Lower leg skin (tissue), 4 donors: ENCODE measurements around the gene NVL. TPM values are rescaled to one million over a fixed set of nuclear protein-coding genes. Genes with fewer than 3 reads are reported as not detected.

Experiments used
- DNase-seq, 2 donors: peaks; one replicate each; pipeline ENCODE4 v3.0.0-alpha.2; 2019; ENCODE audit warnings: low spot score in 2 of 2
- H3K4me3 ChIP-seq: fragments of 200-600 bp; sonication (generic); 2 replicates; pipeline ENCODE4 v1.5.1; 2017; ENCODE audit warnings: mild to moderate bottlenecking, low read depth; ENCODE audit not compliant: poor library complexity, severe bottlenecking
- POLR2A ChIP-seq, 2 donors: fragments of 450-650 bp; IDR thresholded peaks; one replicate each; pipeline ENCODE4 v1.6.1; 2016 to 2017; ENCODE audit warnings: antibody characterized with exemption in 2 of 2, mild to moderate bottlenecking in 1 of 2, moderate library complexity in 1 of 2
- WGBS, 2 donors: methylation state at CpG; one replicate each; pipeline ENCODE4 v1.1.5; 2018; 5-methylcytosine and 5-hydroxymethylcytosine counted together
- intact Hi-C: fragments of 100-400 bp; cut with DNase I; formaldehyde crosslinking; loops from one replicate; pipeline ENCODE4 v1.15.0; 2023; ENCODE audit warnings: low total_unique reads
- microRNA-seq, 2 donors: library from miRNA; unstranded; fragments of <30 nt; microRNA quantifications; one replicate each; pipeline ENCODE4, GENCODE V29; 2016; ENCODE audit warnings: borderline replicate concordance in 2 of 2, borderline number of aligned reads in 1 of 2
- total RNA-seq, 4 donors: library from RNA; depleted of rRNA; stranded (reverse); fragments of >200 nt; gene quantifications; one replicate each; pipeline ENCODE4 v1.1.0, GENCODE V29; 2016
- TF ChIP-seq, protein P1 (sequence below), 3 donors: fragments of 450-650 bp; IDR thresholded peaks; one replicate each; pipeline ENCODE4 v1.5.1; 2016; ENCODE audit warnings: antibody characterized with exemption in 3 of 3, mild to moderate bottlenecking in 3 of 3, moderate library complexity in 2 of 3

NVL gene
- total RNA-seq, 4 donors from 2014 or later = 24.4 to 43.1 (median 32.1) TPM

GRCh38 chr1:224182057-224182865, 147.7 kb downstream of the NVL start:
- peak overlapping the region; percentile 86 for H3K4me3 ChIP-seq
- no peak for TF ChIP-seq POLR2A (IDR thresholded peaks at IDR 0.05)
- WGBS, 2 donors = 33 to 52% methylated on average over 22 of the region's 22 CpGs
- intact Hi-C loops = no loop called here
- DNase-seq = peak in 1 of 2 donors; percentile 80

- intact Hi-C loops = no loop called here
- H3K4me3 ChIP-seq = no peak overlapping the region
- DNase-seq = peak in 1 of 2 donors; percentile 20
- 67 to 69% methylated on average over 4 of the region's 4 CpGs for WGBS, 2 donors
- TF ChIP-seq, protein P1, sequence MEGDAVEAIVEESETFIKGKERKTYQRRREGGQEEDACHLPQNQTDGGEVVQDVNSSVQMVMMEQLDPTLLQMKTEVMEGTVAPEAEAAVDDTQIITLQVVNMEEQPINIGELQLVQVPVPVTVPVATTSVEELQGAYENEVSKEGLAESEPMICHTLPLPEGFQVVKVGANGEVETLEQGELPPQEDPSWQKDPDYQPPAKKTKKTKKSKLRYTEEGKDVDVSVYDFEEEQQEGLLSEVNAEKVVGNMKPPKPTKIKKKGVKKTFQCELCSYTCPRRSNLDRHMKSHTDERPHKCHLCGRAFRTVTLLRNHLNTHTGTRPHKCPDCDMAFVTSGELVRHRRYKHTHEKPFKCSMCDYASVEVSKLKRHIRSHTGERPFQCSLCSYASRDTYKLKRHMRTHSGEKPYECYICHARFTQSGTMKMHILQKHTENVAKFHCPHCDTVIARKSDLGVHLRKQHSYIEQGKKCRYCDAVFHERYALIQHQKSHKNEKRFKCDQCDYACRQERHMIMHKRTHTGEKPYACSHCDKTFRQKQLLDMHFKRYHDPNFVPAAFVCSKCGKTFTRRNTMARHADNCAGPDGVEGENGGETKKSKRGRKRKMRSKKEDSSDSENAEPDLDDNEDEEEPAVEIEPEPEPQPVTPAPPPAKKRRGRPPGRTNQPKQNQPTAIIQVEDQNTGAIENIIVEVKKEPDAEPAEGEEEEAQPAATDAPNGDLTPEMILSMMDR (IDR thresholded peaks at IDR 0.05) = no peak
- TF ChIP-seq POLR2A (IDR thresholded peaks at IDR 0.05) = no peak
These were observed 148.5 kb downstream of the NVL start for GRCh38 chr1:224181453-224181810.

- 54 to 61% methylated on average over 11 of the region's 11 CpGs for WGBS, 2 donors
- peak; percentile 48 to 81 for DNase-seq
- intact Hi-C loops = no loop called here
- H3K4me3 ChIP-seq = no peak overlapping the region
- no peak for TF ChIP-seq POLR2A (IDR thresholded peaks at IDR 0.05)
- TF ChIP-seq, protein P1 (IDR thresholded peaks at IDR 0.05) = no peak
These were observed 149.1 kb downstream of the NVL start for GRCh38 chr1:224180783-224181452.

DNA sequence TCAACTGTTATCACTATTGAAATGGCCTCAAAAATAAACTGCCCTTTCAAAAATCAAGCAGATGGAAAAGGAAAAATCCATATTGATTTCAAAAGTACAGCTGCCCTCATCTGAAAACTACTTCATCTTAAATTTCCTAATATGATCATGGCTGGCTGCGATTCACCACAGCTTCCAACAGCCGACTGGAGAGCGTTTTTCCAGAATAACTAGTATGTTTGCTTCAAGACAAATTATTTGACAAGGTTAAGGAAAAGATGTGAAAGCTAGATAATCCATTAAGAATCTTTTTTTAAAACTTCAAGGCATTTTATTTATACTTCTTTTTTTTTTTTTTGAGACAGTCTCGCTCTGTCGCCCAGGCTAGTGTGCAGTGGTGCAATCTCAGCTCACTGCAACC, 151.1 kb downstream of the NVL start:
- no peak for TF ChIP-seq POLR2A (IDR thresholded peaks at IDR 0.05)
- TF ChIP-seq, protein P1 (IDR thresholded peaks at IDR 0.05) = no peak
- peak in 1 of 2 donors; percentile 29 for DNase-seq
- intact Hi-C loops = no loop called here
- H3K4me3 ChIP-seq = no peak overlapping the region
- WGBS, 2 donors = 61 to 63% methylated on average over 5 of the region's 5 CpGs

DNA sequence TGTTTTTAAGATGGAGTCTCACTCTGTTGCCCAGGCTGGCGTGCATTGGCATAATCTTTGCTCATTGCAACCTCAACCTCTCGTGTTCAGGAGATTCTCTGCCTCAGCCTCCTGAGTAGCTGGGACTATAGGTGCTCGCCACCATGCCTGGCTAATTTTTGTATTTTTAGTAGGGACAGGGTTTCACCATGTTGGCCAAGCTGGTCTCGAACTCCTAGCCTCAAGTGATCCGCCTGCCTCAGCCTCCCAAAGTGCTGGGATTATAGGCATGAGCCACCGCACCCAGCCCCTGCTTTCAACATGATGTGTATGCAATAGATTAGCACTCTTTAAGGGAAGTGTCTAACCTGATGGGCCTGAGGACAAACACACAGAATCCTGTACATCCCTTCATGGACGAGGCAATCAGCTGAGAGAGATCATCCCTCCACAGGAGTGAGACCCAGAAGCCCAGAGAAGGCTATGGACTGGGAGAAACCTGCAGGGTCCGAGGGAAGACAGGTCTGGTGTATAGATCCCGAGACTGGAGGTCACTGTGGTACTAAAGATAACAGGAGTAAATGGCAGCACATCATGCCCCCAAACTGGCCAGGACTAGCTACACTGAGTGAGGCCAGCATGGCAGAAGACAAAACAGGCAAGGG, 152.5 kb downstream of the NVL start:
- peak in 1 of 2 donors; percentile 53 for DNase-seq
- WGBS, 2 donors = 89 to 94% methylated on average over 9 of the region's 9 CpGs
- no peak overlapping the region for H3K4me3 ChIP-seq
- intact Hi-C loops = no loop called here
- TF ChIP-seq POLR2A (IDR thresholded peaks at IDR 0.05) = no peak
- TF ChIP-seq, protein P1 (IDR thresholded peaks at IDR 0.05) = no peak

Small RNA genes within 50 kb of the gene (microRNA-seq; reads per million reads assigned to microRNA genes)
- 9.1 to 9.5 reads per million in 2 donors for gene MIR320B2

Other genes with a start within 250 kb of the NVL start
- 10 to 100 TPM; 58.0 to 84.1 (median 67.2) TPM for gene FBXO28, start 216.1 kb downstream of the NVL start, total RNA-seq
- 100 to 1,000 TPM; 629 to 976 (median 837) TPM for gene DEGS1, start 146.9 kb downstream of the NVL start, total RNA-seq
- gene CNIH4, start 26.7 kb upstream of the NVL start, total RNA-seq = 10 to 100 TPM; 24.0 to 44.8 (median 37.0) TPM
- gene WDR26, start 104.6 kb upstream of the NVL start, total RNA-seq = 100 to 1,000 TPM; 120 to 141 (median 130) TPM